H9 (cell line): ENCODE data around the gene ACSBG1. TPM values are rescaled to one million over a fixed set of nuclear protein-coding genes. Genes with fewer than 3 reads are reported as not detected.

ENCODE experiments used
- DNase-seq: peaks from one replicate; pipeline ENCODE4 v3.0.0-alpha.2; 2017
- H2AFZ ChIP-seq: one replicate; pipeline ENCODE4 v1.6.1; 2013; ENCODE audit warnings: mild to moderate bottlenecking, low read length, control low read depth, moderate library complexity
- H2AK5ac ChIP-seq: 2 replicates; pipeline ENCODE4 v1.6.1; 2013; ENCODE audit warnings: low read length, control low read depth, mixed read lengths; ENCODE audit not compliant: insufficient read length
- H2BK120ac ChIP-seq: one replicate; pipeline ENCODE4 v1.6.1; 2013; ENCODE audit warnings: low read depth, mild to moderate bottlenecking, low read length, control low read depth, inconsistent platforms; ENCODE audit not compliant: poor library complexity, severe bottlenecking
- H2BK12ac ChIP-seq: 2 replicates; pipeline ENCODE4 v1.6.1; 2013; ENCODE audit warnings: low read length, control low read depth, mixed read lengths, low read depth; ENCODE audit not compliant: insufficient read length
- H2BK15ac ChIP-seq: 2 replicates; pipeline ENCODE4 v1.6.1; 2013; ENCODE audit warnings: low read depth, low read length, control low read depth
- H2BK20ac ChIP-seq: one replicate; pipeline ENCODE4 v1.6.1; 2013; ENCODE audit warnings: low read depth, mild to moderate bottlenecking, low read length, control low read depth, inconsistent platforms; ENCODE audit not compliant: poor library complexity, severe bottlenecking
- H2BK5ac ChIP-seq: 2 replicates; pipeline ENCODE4 v1.6.1; 2013; ENCODE audit warnings: low read length, control low read depth, mixed read lengths; ENCODE audit not compliant: insufficient read length
- H3K14ac ChIP-seq: 2 replicates; pipeline ENCODE4 v1.6.1; 2013; ENCODE audit warnings: low read length, control low read depth; ENCODE audit not compliant: insufficient read depth
- H3K18ac ChIP-seq: 2 replicates; pipeline ENCODE4 v1.6.1; 2013; ENCODE audit warnings: low read depth, mild to moderate bottlenecking, mixed read lengths, low read length, control low read depth; ENCODE audit not compliant: insufficient read length
- H3K23ac ChIP-seq: 2 replicates; pipeline ENCODE4 v1.6.1; 2013; ENCODE audit warnings: low read length, control low read depth, mixed read lengths, low read depth; ENCODE audit not compliant: insufficient read length
- H3K23me2 ChIP-seq: 2 replicates; pipeline ENCODE4 v1.6.1; 2013; ENCODE audit warnings: low read depth, mild to moderate bottlenecking, mixed read lengths, low read length, control low read depth; ENCODE audit not compliant: insufficient read length, poor library complexity, severe bottlenecking
- H3K27ac ChIP-seq: 2 replicates; pipeline ENCODE4 v1.5.1; 2013; ENCODE audit warnings: low read length, control low read depth, mixed read lengths, low read depth; ENCODE audit not compliant: insufficient read length
- H3K27me3 ChIP-seq: 2 replicates; pipeline ENCODE4 v1.6.1; 2013; ENCODE audit warnings: low read length, control low read depth, inconsistent platforms; ENCODE audit not compliant: insufficient read depth
- H3K4ac ChIP-seq: 2 replicates; pipeline ENCODE4 v1.6.1; 2013; ENCODE audit warnings: low read depth, mild to moderate bottlenecking, control low read depth, inconsistent platforms, low read length, moderate library complexity
- H3K4me1 ChIP-seq: 2 replicates; pipeline ENCODE4 v1.6.1; 2013; ENCODE audit warnings: low read length, control low read depth, inconsistent platforms; ENCODE audit not compliant: insufficient read depth
- H3K4me2 ChIP-seq: 2 replicates; pipeline ENCODE4 v1.6.1; 2013; ENCODE audit warnings: low read length, control low read depth, mixed read lengths; ENCODE audit not compliant: insufficient read length, insufficient read depth
- H3K56ac ChIP-seq: 2 replicates; pipeline ENCODE4 v1.6.1; 2013; ENCODE audit warnings: low read depth, mild to moderate bottlenecking, mixed read lengths, low read length, control low read depth; ENCODE audit not compliant: insufficient read length
- H3K79me1 ChIP-seq: 2 replicates; pipeline ENCODE4 v1.6.1; 2013; ENCODE audit warnings: low read depth, mild to moderate bottlenecking, moderate library complexity, low read length, control low read depth, inconsistent platforms; ENCODE audit not compliant: insufficient read depth, poor library complexity, severe bottlenecking
- H3K79me2 ChIP-seq: 2 replicates; pipeline ENCODE4 v1.6.1; 2013; ENCODE audit warnings: low read length, control low read depth, inconsistent platforms; ENCODE audit not compliant: insufficient read depth
- H3K9ac ChIP-seq: 2 replicates; pipeline ENCODE4 v1.6.1; 2013; ENCODE audit warnings: low read length, control low read depth, mixed read lengths; ENCODE audit not compliant: insufficient read length; ENCODE audit errors: extremely low read depth
- H3K9me3 ChIP-seq: one replicate; pipeline ENCODE4 v1.6.1; 2013; ENCODE audit warnings: low read depth, low read length, inconsistent platforms; ENCODE audit not compliant: control insufficient read depth
- H3T11ph ChIP-seq: one replicate; pipeline ENCODE4 v1.6.1; 2013; ENCODE audit warnings: mild to moderate bottlenecking, low read length, control low read depth, inconsistent platforms
- H4K20me1 ChIP-seq: one replicate; pipeline ENCODE4 v1.6.1; 2013; ENCODE audit not compliant: control insufficient read depth, insufficient read length, insufficient read depth
- H4K5ac ChIP-seq: 2 replicates; pipeline ENCODE4 v1.6.1; 2013; ENCODE audit warnings: low read depth, mild to moderate bottlenecking, mixed read lengths, low read length, control low read depth; ENCODE audit not compliant: insufficient read length
- H4K8ac ChIP-seq: replicated peaks from 2 replicates; pipeline ENCODE4 v1.6.1; 2013; ENCODE audit warnings: low read length, control low read depth, mixed read lengths, low read depth; ENCODE audit not compliant: insufficient read length
- H4K91ac ChIP-seq: 2 replicates; pipeline ENCODE4 v1.6.1; 2013; ENCODE audit warnings: low read depth, mild to moderate bottlenecking, moderate library complexity, mixed read lengths, low read length, control low read depth; ENCODE audit not compliant: insufficient read length
- H3K27ac Mint-ChIP-seq, 3 experiments: 2 replicates in 2 of 3; 3 replicates in 1 of 3; pipeline ENCODE4 v1.8.0; 2020 to 2021; ENCODE audit warnings: mixed read lengths in 3 of 3, mild to moderate bottlenecking in 1 of 3, moderate library complexity in 1 of 3
- H3K27me3 Mint-ChIP-seq: 2 replicates; pipeline ENCODE4 v1.8.0; 2021; ENCODE audit warnings: low read depth, mild to moderate bottlenecking, moderate library complexity, mixed read lengths
- H3K36me3 Mint-ChIP-seq, 3 experiments: 2 replicates in 2 of 3; 3 replicates in 1 of 3; pipeline ENCODE4 v1.8.0; 2020 to 2021; ENCODE audit warnings: low read depth in 3 of 3, mixed read lengths in 3 of 3; ENCODE audit not compliant: insufficient read depth in 1 of 3
- H3K4me1 Mint-ChIP-seq, 2 experiments: 2 replicates each; pipeline ENCODE4 v1.8.0; 2020; ENCODE audit warnings: mixed read lengths in 2 of 2
- H3K4me3 Mint-ChIP-seq, 2 experiments: 2 replicates in 1 of 2; 3 replicates in 1 of 2; pipeline ENCODE4 v1.8.0; 2020 to 2021; ENCODE audit warnings: mild to moderate bottlenecking in 2 of 2, mixed read lengths in 2 of 2, moderate library complexity in 1 of 2
- H3K9me3 Mint-ChIP-seq, 2 experiments: 2 replicates in 1 of 2; 3 replicates in 1 of 2; pipeline ENCODE4 v1.8.0; 2020; ENCODE audit warnings: mild to moderate bottlenecking in 2 of 2, mixed read lengths in 2 of 2, moderate library complexity in 1 of 2
- WGBS: extraction: QIAGEN DNeasy Blood & Tissue Kit; methylation state at CpG from one replicate; pipeline ENCODE4 v1.1.7; 2013; ENCODE audit warnings: missing lambda C conversion rate, low lambda C conversion rate, mixed read lengths; ENCODE audit not compliant: insufficient read length; ENCODE audit errors: extremely low coverage; 5-methylcytosine and 5-hydroxymethylcytosine counted together
- total RNA-seq: library from RNA; stranded (reverse); gene quantifications from 2 replicates; pipeline ENCODE4 v1.2.1, GENCODE V29; 2021
- TF ChIP-seq, protein P1 (sequence below): fragments of 200-600 bp; sonication (generic); conservative IDR thresholded peaks from 3 replicates; pipeline ENCODE4 v1.8.0; 2021; ENCODE audit warnings: antibody characterized with exemption, mild to moderate bottlenecking

Gene ACSBG1
- total RNA-seq, 1 experiment from 2014 or later, result 2.2 TPM

DNA sequence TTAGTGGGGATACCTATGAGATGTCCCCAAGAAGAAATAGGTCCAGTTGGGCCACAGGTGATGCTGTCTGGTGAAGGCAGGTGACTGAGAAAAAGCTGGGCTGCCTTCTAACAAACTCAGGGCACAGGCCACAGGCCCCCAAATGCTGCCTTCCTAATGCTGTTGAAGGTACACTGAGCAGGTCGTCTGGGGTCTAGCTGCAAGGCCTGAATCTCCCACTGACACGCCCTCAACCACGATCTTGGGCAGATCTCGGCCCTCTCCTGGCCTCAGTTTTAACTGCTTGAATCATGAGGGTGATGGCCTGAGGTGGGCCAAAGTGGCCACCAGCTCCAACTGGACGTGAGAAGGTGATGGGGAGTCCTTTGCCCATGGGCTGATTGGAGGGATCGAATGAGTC lies 2.1 kb upstream of the ACSBG1 start:
- Histone ChIP-seq H3K4me2 (no peak overlapping the region), H4K5ac (no peak overlapping the region), H2AK5ac (no peak overlapping the region), H4K91ac (no peak overlapping the region), H3K23me2 (no peaks in the 10 kb centered on the region), H3K79me2 (no peaks in the 10 kb centered on the region), H2BK15ac (no peak overlapping the region), H2BK20ac (no peak overlapping the region), H3K18ac (no peak overlapping the region), H4K8ac (no peak overlapping the region), H3K27me3 (no peaks in the 10 kb centered on the region), H2BK120ac (no peak overlapping the region), H2AFZ (no peak overlapping the region), H3K4me1 (peaks cover 4% of the 10 kb centered on the region; the same call in 1 of the 2 replicates), H3K9ac (no peak overlapping the region), H3T11ph (no peak overlapping the region), H2BK5ac (no peak overlapping the region), H3K14ac (no peak overlapping the region; the same call in 1 of the 2 replicates), H3K79me1 (no peaks in the 10 kb centered on the region), H3K9me3 (no peaks in the 10 kb centered on the region), H3K4ac (no peak overlapping the region), H3K23ac (no peak overlapping the region), H3K27ac (no peak overlapping the region), H4K20me1 (no peaks in the 10 kb centered on the region), H2BK12ac (no peak overlapping the region), H3K56ac (no peak overlapping the region)
- Mint-ChIP-seq H3K4me1 (peaks cover 28 to 32% of the 10 kb centered on the region in 2 experiments), H3K4me3 (no peak overlapping the region), H3K27ac (no peak overlapping the region), H3K36me3 (no peaks in the 10 kb centered on the region; a peak in 2 of 7 replicates), H3K9me3 (peaks cover 0 to 3% of the 10 kb centered on the region in 2 experiments; a peak in 2 of 5 replicates), H3K27me3 (peaks cover 3% of the 10 kb centered on the region; the same call in 1 of the 2 replicates)
- DNase-seq, result peak; percentile 12
- TF ChIP-seq, protein P1, sequence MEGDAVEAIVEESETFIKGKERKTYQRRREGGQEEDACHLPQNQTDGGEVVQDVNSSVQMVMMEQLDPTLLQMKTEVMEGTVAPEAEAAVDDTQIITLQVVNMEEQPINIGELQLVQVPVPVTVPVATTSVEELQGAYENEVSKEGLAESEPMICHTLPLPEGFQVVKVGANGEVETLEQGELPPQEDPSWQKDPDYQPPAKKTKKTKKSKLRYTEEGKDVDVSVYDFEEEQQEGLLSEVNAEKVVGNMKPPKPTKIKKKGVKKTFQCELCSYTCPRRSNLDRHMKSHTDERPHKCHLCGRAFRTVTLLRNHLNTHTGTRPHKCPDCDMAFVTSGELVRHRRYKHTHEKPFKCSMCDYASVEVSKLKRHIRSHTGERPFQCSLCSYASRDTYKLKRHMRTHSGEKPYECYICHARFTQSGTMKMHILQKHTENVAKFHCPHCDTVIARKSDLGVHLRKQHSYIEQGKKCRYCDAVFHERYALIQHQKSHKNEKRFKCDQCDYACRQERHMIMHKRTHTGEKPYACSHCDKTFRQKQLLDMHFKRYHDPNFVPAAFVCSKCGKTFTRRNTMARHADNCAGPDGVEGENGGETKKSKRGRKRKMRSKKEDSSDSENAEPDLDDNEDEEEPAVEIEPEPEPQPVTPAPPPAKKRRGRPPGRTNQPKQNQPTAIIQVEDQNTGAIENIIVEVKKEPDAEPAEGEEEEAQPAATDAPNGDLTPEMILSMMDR, result no peak
- no CpG with 5 or more reads among the region's 6 CpGs for WGBS
